H9 (cell line): ENCODE data around the gene EHF. TPM values are rescaled to one million over a fixed set of nuclear protein-coding genes. Genes with fewer than 3 reads are reported as not detected.

Experiments used
- DNase-seq: peaks from one replicate; pipeline ENCODE4 v3.0.0-alpha.2; 2017
- H2AFZ ChIP-seq: one replicate; pipeline ENCODE4 v1.6.1; 2013; ENCODE audit warnings: mild to moderate bottlenecking, low read length, control low read depth, moderate library complexity
- H2AK5ac ChIP-seq: 2 replicates; pipeline ENCODE4 v1.6.1; 2013; ENCODE audit warnings: low read length, control low read depth, mixed read lengths; ENCODE audit not compliant: insufficient read length
- H2BK120ac ChIP-seq: one replicate; pipeline ENCODE4 v1.6.1; 2013; ENCODE audit warnings: low read depth, mild to moderate bottlenecking, low read length, control low read depth, inconsistent platforms; ENCODE audit not compliant: poor library complexity, severe bottlenecking
- H2BK12ac ChIP-seq: 2 replicates; pipeline ENCODE4 v1.6.1; 2013; ENCODE audit warnings: low read length, control low read depth, mixed read lengths, low read depth; ENCODE audit not compliant: insufficient read length
- H2BK15ac ChIP-seq: 2 replicates; pipeline ENCODE4 v1.6.1; 2013; ENCODE audit warnings: low read depth, low read length, control low read depth
- H2BK20ac ChIP-seq: one replicate; pipeline ENCODE4 v1.6.1; 2013; ENCODE audit warnings: low read depth, mild to moderate bottlenecking, low read length, control low read depth, inconsistent platforms; ENCODE audit not compliant: poor library complexity, severe bottlenecking
- H2BK5ac ChIP-seq: 2 replicates; pipeline ENCODE4 v1.6.1; 2013; ENCODE audit warnings: low read length, control low read depth, mixed read lengths; ENCODE audit not compliant: insufficient read length
- H3K14ac ChIP-seq: 2 replicates; pipeline ENCODE4 v1.6.1; 2013; ENCODE audit warnings: low read length, control low read depth; ENCODE audit not compliant: insufficient read depth
- H3K18ac ChIP-seq: 2 replicates; pipeline ENCODE4 v1.6.1; 2013; ENCODE audit warnings: low read depth, mild to moderate bottlenecking, mixed read lengths, low read length, control low read depth; ENCODE audit not compliant: insufficient read length
- H3K23ac ChIP-seq: 2 replicates; pipeline ENCODE4 v1.6.1; 2013; ENCODE audit warnings: low read length, control low read depth, mixed read lengths, low read depth; ENCODE audit not compliant: insufficient read length
- H3K23me2 ChIP-seq: 2 replicates; pipeline ENCODE4 v1.6.1; 2013; ENCODE audit warnings: low read depth, mild to moderate bottlenecking, mixed read lengths, low read length, control low read depth; ENCODE audit not compliant: insufficient read length, poor library complexity, severe bottlenecking
- H3K27ac ChIP-seq: 2 replicates; pipeline ENCODE4 v1.5.1; 2013; ENCODE audit warnings: low read length, control low read depth, mixed read lengths, low read depth; ENCODE audit not compliant: insufficient read length
- H3K27me3 ChIP-seq: 2 replicates; pipeline ENCODE4 v1.6.1; 2013; ENCODE audit warnings: low read length, control low read depth, inconsistent platforms; ENCODE audit not compliant: insufficient read depth
- H3K4ac ChIP-seq: 2 replicates; pipeline ENCODE4 v1.6.1; 2013; ENCODE audit warnings: low read depth, mild to moderate bottlenecking, control low read depth, inconsistent platforms, low read length, moderate library complexity
- H3K4me1 ChIP-seq: 2 replicates; pipeline ENCODE4 v1.6.1; 2013; ENCODE audit warnings: low read length, control low read depth, inconsistent platforms; ENCODE audit not compliant: insufficient read depth
- H3K4me2 ChIP-seq: 2 replicates; pipeline ENCODE4 v1.6.1; 2013; ENCODE audit warnings: low read length, control low read depth, mixed read lengths; ENCODE audit not compliant: insufficient read length, insufficient read depth
- H3K56ac ChIP-seq: 2 replicates; pipeline ENCODE4 v1.6.1; 2013; ENCODE audit warnings: low read depth, mild to moderate bottlenecking, mixed read lengths, low read length, control low read depth; ENCODE audit not compliant: insufficient read length
- H3K79me1 ChIP-seq: 2 replicates; pipeline ENCODE4 v1.6.1; 2013; ENCODE audit warnings: low read depth, mild to moderate bottlenecking, moderate library complexity, low read length, control low read depth, inconsistent platforms; ENCODE audit not compliant: insufficient read depth, poor library complexity, severe bottlenecking
- H3K79me2 ChIP-seq: 2 replicates; pipeline ENCODE4 v1.6.1; 2013; ENCODE audit warnings: low read length, control low read depth, inconsistent platforms; ENCODE audit not compliant: insufficient read depth
- H3K9ac ChIP-seq: 2 replicates; pipeline ENCODE4 v1.6.1; 2013; ENCODE audit warnings: low read length, control low read depth, mixed read lengths; ENCODE audit not compliant: insufficient read length; ENCODE audit errors: extremely low read depth
- H3K9me3 ChIP-seq: one replicate; pipeline ENCODE4 v1.6.1; 2013; ENCODE audit warnings: low read depth, low read length, inconsistent platforms; ENCODE audit not compliant: control insufficient read depth
- H3T11ph ChIP-seq: one replicate; pipeline ENCODE4 v1.6.1; 2013; ENCODE audit warnings: mild to moderate bottlenecking, low read length, control low read depth, inconsistent platforms
- H4K20me1 ChIP-seq: one replicate; pipeline ENCODE4 v1.6.1; 2013; ENCODE audit not compliant: control insufficient read depth, insufficient read length, insufficient read depth
- H4K5ac ChIP-seq: 2 replicates; pipeline ENCODE4 v1.6.1; 2013; ENCODE audit warnings: low read depth, mild to moderate bottlenecking, mixed read lengths, low read length, control low read depth; ENCODE audit not compliant: insufficient read length
- H4K8ac ChIP-seq: replicated peaks from 2 replicates; pipeline ENCODE4 v1.6.1; 2013; ENCODE audit warnings: low read length, control low read depth, mixed read lengths, low read depth; ENCODE audit not compliant: insufficient read length
- H4K91ac ChIP-seq: 2 replicates; pipeline ENCODE4 v1.6.1; 2013; ENCODE audit warnings: low read depth, mild to moderate bottlenecking, moderate library complexity, mixed read lengths, low read length, control low read depth; ENCODE audit not compliant: insufficient read length
- H3K27ac Mint-ChIP-seq, 3 experiments: 2 replicates in 2 of 3; 3 replicates in 1 of 3; pipeline ENCODE4 v1.8.0; 2020 to 2021; ENCODE audit warnings: mixed read lengths in 3 of 3, mild to moderate bottlenecking in 1 of 3, moderate library complexity in 1 of 3
- H3K27me3 Mint-ChIP-seq: 2 replicates; pipeline ENCODE4 v1.8.0; 2021; ENCODE audit warnings: low read depth, mild to moderate bottlenecking, moderate library complexity, mixed read lengths
- H3K36me3 Mint-ChIP-seq, 3 experiments: 2 replicates in 2 of 3; 3 replicates in 1 of 3; pipeline ENCODE4 v1.8.0; 2020 to 2021; ENCODE audit warnings: low read depth in 3 of 3, mixed read lengths in 3 of 3; ENCODE audit not compliant: insufficient read depth in 1 of 3
- H3K4me1 Mint-ChIP-seq, 2 experiments: 2 replicates each; pipeline ENCODE4 v1.8.0; 2020; ENCODE audit warnings: mixed read lengths in 2 of 2
- H3K4me3 Mint-ChIP-seq, 2 experiments: 2 replicates in 1 of 2; 3 replicates in 1 of 2; pipeline ENCODE4 v1.8.0; 2020 to 2021; ENCODE audit warnings: mild to moderate bottlenecking in 2 of 2, mixed read lengths in 2 of 2, moderate library complexity in 1 of 2
- H3K9me3 Mint-ChIP-seq, 2 experiments: 2 replicates in 1 of 2; 3 replicates in 1 of 2; pipeline ENCODE4 v1.8.0; 2020; ENCODE audit warnings: mild to moderate bottlenecking in 2 of 2, mixed read lengths in 2 of 2, moderate library complexity in 1 of 2
- CTCF ChIP-seq: fragments of 200-600 bp; sonication (generic); conservative IDR thresholded peaks from 3 replicates; pipeline ENCODE4 v1.8.0; 2021; ENCODE audit warnings: antibody characterized with exemption, mild to moderate bottlenecking
- WGBS: extraction: QIAGEN DNeasy Blood & Tissue Kit; methylation state at CpG from one replicate; pipeline ENCODE4 v1.1.7; 2013; ENCODE audit warnings: missing lambda C conversion rate, low lambda C conversion rate, mixed read lengths; ENCODE audit not compliant: insufficient read length; ENCODE audit errors: extremely low coverage; 5-methylcytosine and 5-hydroxymethylcytosine counted together
- total RNA-seq: library from RNA; stranded (reverse); gene quantifications from 2 replicates; pipeline ENCODE4 v1.2.1, GENCODE V29; 2021

EHF gene
- total RNA-seq, 1 experiment from 2014 or later = not detected

GRCh38 chr11:34682825-34683224, 61.9 kb downstream of the EHF start:
- Histone ChIP-seq H3K27ac (no peak overlapping the region), H3K56ac (no peak overlapping the region), H3K4me1 (peaks cover 4% of the 10 kb centered on the region; the same call in 1 of the 2 replicates), H3K79me2 (no peaks in the 10 kb centered on the region), H2AK5ac (no peak overlapping the region), H4K5ac (no peak overlapping the region), H3K23ac (no peak overlapping the region), H2BK12ac (no peak overlapping the region), H3K27me3 (no peaks in the 10 kb centered on the region), H3K79me1 (no peaks in the 10 kb centered on the region), H2BK120ac (no peak overlapping the region), H3K23me2 (no peaks in the 10 kb centered on the region), H3K9ac (no peak overlapping the region), H3T11ph (no peak overlapping the region), H2AFZ (no peak overlapping the region), H4K91ac (no peak overlapping the region), H3K18ac (no peak overlapping the region), H2BK15ac (no peak overlapping the region), H4K8ac (no peak overlapping the region), H3K4me2 (no peak overlapping the region), H3K4ac (no peak overlapping the region), H2BK20ac (no peak overlapping the region), H3K14ac (no peak overlapping the region), H3K9me3 (no peaks in the 10 kb centered on the region), H2BK5ac (no peak overlapping the region), H4K20me1 (no peaks in the 10 kb centered on the region)
- Mint-ChIP-seq H3K36me3 (no peaks in the 10 kb centered on the region), H3K4me3 (no peak overlapping the region), H3K27ac (no peak overlapping the region), H3K4me1 (peaks cover 29 to 34% of the 10 kb centered on the region in 2 experiments), H3K9me3 (no peaks in the 10 kb centered on the region), H3K27me3 (no peaks in the 10 kb centered on the region)
- no peak for TF ChIP-seq CTCF
- no peak for DNase-seq
- WGBS = no CpG with 5 or more reads among the region's 2 CpGs
